Measurements from ENCODE around the gene NUP160. TPM values are rescaled to one million over a fixed set of nuclear protein-coding genes. Genes with fewer than 3 reads are reported as not detected.

Gene NUP160
- total and polyA plus RNA-seq, 2 of the 13 experiments (the other 11 are each of a cell fraction or from before 2014, with no cell fraction given) = 28.3 to 43.5 TPM

GRCh38 chr11:47847892-47848699, at the start of gene NUP160 (continued):
- no peak for TF ChIP-seq ELK4 (CRISPR knock-in tag; IDR thresholded peaks at IDR 0.05; ENCODE audit: borderline replicate concordance)
- TF ChIP-seq HMGXB3 (CRISPR knock-in tag; IDR thresholded peaks at IDR 0.05; ENCODE audit: borderline replicate concordance) = no peak
- no peak for TF ChIP-seq ETS1 (CRISPR knock-in tag; IDR thresholded peaks at IDR 0.05)
- peak; percentile 80 for TF ChIP-seq MXD4 (CRISPR knock-in tag; IDR thresholded peaks at IDR 0.05)
- TF ChIP-seq ZNF883 (CRISPR knock-in tag; IDR thresholded peaks at IDR 0.05; ENCODE audit: not compliant biosample characterization) = peak; percentile 88
- peak; percentile 52; the same call in 1 of the 2 replicates for TF ChIP-seq ZNF704 (CRISPR knock-in tag; IDR thresholded peaks at IDR 0.05; ENCODE audit: borderline replicate concordance)
- TF ChIP-seq NKX3-1 (CRISPR knock-in tag; IDR thresholded peaks at IDR 0.05) = peak; percentile 78
- TF ChIP-seq GPBP1L1 (CRISPR knock-in tag; IDR thresholded peaks at IDR 0.05) = no peak
- no peak for TF ChIP-seq ZBTB7B (CRISPR knock-in tag; IDR thresholded peaks at IDR 0.05)
- 0 out of 2 replicates have a peak, but pooled peaks have one; percentile 26 for TF ChIP-seq CC2D1A (CRISPR knock-in tag; IDR thresholded peaks at IDR 0.05)
- peak; percentile 94; the same call in 1 of the 2 replicates for TF ChIP-seq NFKB2 (CRISPR knock-in tag; IDR thresholded peaks at IDR 0.05; ENCODE audit: borderline replicate concordance)
- TF ChIP-seq TFDP1 (CRISPR knock-in tag; IDR thresholded peaks at IDR 0.05; ENCODE audit: borderline replicate concordance) = peak; percentile 86
- peak; percentile 88 for TF ChIP-seq ZFX (CRISPR knock-in tag; IDR thresholded peaks at IDR 0.05; ENCODE audit: low read depth)
- no peak for TF ChIP-seq DMTF1 (CRISPR knock-in tag; IDR thresholded peaks at IDR 0.05)

Data from HepG2 (cell line).